HepG2 (cell line): ENCODE measurements around the gene PCNA. TPM values are rescaled to one million over a fixed set of nuclear protein-coding genes. Genes with fewer than 3 reads are reported as not detected.

Source experiments
- ATAC-seq: fragments of 200-7000 bp; cut with Tn5 transposase; 3 replicates; pipeline ENCODE4 v1.9.1; 2020; ENCODE audit warnings: mild to moderate bottlenecking, moderate library complexity
- BruUV-seq: library from RNA; stranded (reverse); fragments of 400-500 nt; replicated peaks from 2 replicates; lab custom pipeline; 2021; lab: Mats Ljungman, UMichigan
- CTCF ChIA-PET: fragments of 300-600 bp; formaldehyde crosslinking; extraction: SDS; loops from one replicate; lab custom pipeline; 2021; ENCODE audit warnings: low total read pairs, inconsistent platforms, low intra/inter-chr PET ratio; lab: Yijun Ruan, JAX
- POLR2A ChIA-PET: fragments of 350-600 bp; sonication (Branson Sonifier 250); formaldehyde crosslinking; loops from one replicate; lab custom pipeline; 2020; ENCODE audit warnings: antibody characterized with exemption, inconsistent platforms; lab: Yijun Ruan, JAX
- DNase-seq: peaks from one replicate; pipeline ENCODE4 v3.0.0-alpha.2; 2015; ENCODE audit warnings: low spot score
- FAIRE-seq: peaks from 3 replicates; lab custom pipeline; 2011; peaks lifted over from hg19 to GRCh38; lab: Jason Lieb, UNC
- H2AFZ ChIP-seq: one replicate; pipeline ENCODE4 v1.6.1; 2011; ENCODE audit warnings: low read length, inconsistent platforms
- H3K27ac ChIP-seq: fragments of 300-600 bp; 3 replicates; pipeline ENCODE4 v1.8.0; 2011; ENCODE audit warnings: mixed run types, mild to moderate bottlenecking, mixed read lengths, low read length, inconsistent platforms; ENCODE audit not compliant: insufficient read depth; ENCODE audit errors: extremely low read length
- H3K27me3 ChIP-seq, 2 experiments: fragments of 200-600 bp in 1 of 2; 2 replicates in 1 of 2; 3 replicates in 1 of 2; pipeline versions ENCODE4 v1.6.0 to v1.8.0; 2011; ENCODE audit warnings: low read length in 2 of 2, mild to moderate bottlenecking in 2 of 2, moderate library complexity in 2 of 2, inconsistent platforms in 1 of 2; ENCODE audit not compliant: insufficient read depth in 2 of 2, control insufficient read depth in 1 of 2
- H3K36me3 ChIP-seq, 2 experiments: fragments of 200-600 bp in 1 of 2; replicated peaks in 1 of 2; 2 replicates in 1 of 2; 3 replicates in 1 of 2; pipeline versions ENCODE4 v1.5.1 to v1.8.0; 2011; ENCODE audit warnings: low read length in 2 of 2, inconsistent platforms in 1 of 2; ENCODE audit not compliant: insufficient read depth in 2 of 2, control insufficient read depth in 1 of 2
- H3K4me1 ChIP-seq: 2 replicates; pipeline ENCODE4 v1.5.1; 2012; ENCODE audit warnings: low read length, inconsistent platforms; ENCODE audit not compliant: insufficient read depth
- H3K4me2 ChIP-seq: 2 replicates; pipeline ENCODE4 v1.6.0; 2011; ENCODE audit warnings: low read depth, low read length, inconsistent platforms
- H3K4me3 ChIP-seq, 3 experiments: fragments of 200-600 bp in 1 of 3; sonication (generic), shearing (Covaris generic) in 1 of 3; replicated peaks in 1 of 3; 2 replicates each; pipeline ENCODE4 v1.5.1; 2011 to 2016; ENCODE audit warnings: low read length in 3 of 3, inconsistent platforms in 2 of 3, low read depth in 2 of 3, mild to moderate bottlenecking in 2 of 3, control low read depth in 1 of 3, mixed read lengths in 1 of 3; ENCODE audit not compliant: insufficient read depth in 1 of 3
- H3K79me2 ChIP-seq: one replicate; pipeline ENCODE4 v1.6.1; 2011; ENCODE audit warnings: low read length, inconsistent platforms; ENCODE audit not compliant: insufficient read depth
- H3K9ac ChIP-seq: 2 replicates; pipeline ENCODE4 v1.6.0; 2011; ENCODE audit warnings: mild to moderate bottlenecking, low read depth, low read length, inconsistent platforms; ENCODE audit not compliant: insufficient read depth
- H3K9me3 ChIP-seq: 2 replicates; pipeline ENCODE4 v1.5.1; 2012; ENCODE audit warnings: mild to moderate bottlenecking, low read length
- H4K20me1 ChIP-seq: 2 replicates; pipeline ENCODE4 v1.6.0; 2011; ENCODE audit warnings: inconsistent platforms, mild to moderate bottlenecking, low read length, moderate library complexity; ENCODE audit not compliant: insufficient read depth
- CEBPB ChIP-seq: IDR thresholded peaks from 2 replicates; pipeline ENCODE4 v1.6.1; 2011; ENCODE audit warnings: low read depth, low read length, improper control_type of control experiment, borderline replicate concordance
- CHD2 ChIP-seq: IDR thresholded peaks from 2 replicates; pipeline ENCODE4 v1.6.1; 2011; ENCODE audit warnings: low read depth, low read length, improper control_type of control experiment
- HES4 ChIP-seq: sonication (generic); formaldehyde crosslinking; IDR thresholded peaks from 2 replicates; pipeline ENCODE4 v1.9.0; 2021; ENCODE audit warnings: mild to moderate bottlenecking, missing genetic modification reagents, borderline replicate concordance
- REXO4 ChIP-seq: sonication (generic); formaldehyde crosslinking; IDR thresholded peaks from 2 replicates; pipeline ENCODE4 v1.8.0; 2022; ENCODE audit warnings: missing genetic modification reagents, mild to moderate bottlenecking, borderline replicate concordance
- SP5 ChIP-seq: IDR thresholded peaks from 2 replicates; pipeline ENCODE4 v1.6.1; 2016; ENCODE audit warnings: low read depth, borderline replicate concordance
- SSRP1 ChIP-seq: IDR thresholded peaks from 2 replicates; pipeline ENCODE4 v1.6.1; 2016; ENCODE audit warnings: control low read depth
- ZBTB8A ChIP-seq: sonication (generic); formaldehyde crosslinking; IDR thresholded peaks from 2 replicates; pipeline ENCODE4 v1.4.0; 2020; ENCODE audit warnings: mild to moderate bottlenecking, low read depth, missing genetic modification reagents, borderline replicate concordance
- ZNF160 ChIP-seq: sonication (generic); formaldehyde crosslinking; IDR thresholded peaks from 2 replicates; pipeline ENCODE4 v1.8.0; 2022; ENCODE audit warnings: mild to moderate bottlenecking, inconsistent platforms, missing genetic modification reagents
- ZNF207 ChIP-seq: fragments of 450-650 bp; IDR thresholded peaks from 2 replicates; pipeline ENCODE4 v1.6.1; 2016; ENCODE audit warnings: antibody characterized with exemption, borderline replicate concordance
- ZNF263 ChIP-seq: sonication (generic); formaldehyde crosslinking; IDR thresholded peaks from 2 replicates; pipeline ENCODE4 v1.4.0; 2020; ENCODE audit warnings: missing genetic modification reagents
- ZNF331 ChIP-seq: sonication (generic); formaldehyde crosslinking; IDR thresholded peaks from 2 replicates; pipeline ENCODE4 v1.4.0; 2020; ENCODE audit warnings: missing genetic modification reagents
- ZNF713 ChIP-seq: sonication (generic); formaldehyde crosslinking; IDR thresholded peaks from 2 replicates; pipeline ENCODE4 v1.4.0; 2020; ENCODE audit warnings: mild to moderate bottlenecking, missing genetic modification reagents
- WGBS: methylation state at CpG from one replicate; pipeline ENCODE4 v1.1.6; 2017; ENCODE audit warnings: low lambda C conversion rate; 5-methylcytosine and 5-hydroxymethylcytosine counted together
- in situ Hi-C: cut with HindIII; loops from 2 replicates; pipeline ENCODE4 v1.10.0; 2017; ENCODE audit warnings: low pct_unique_long_range_greater_than_20kb; ENCODE audit not compliant: extremely low pct_ligation_motif_present
- intact Hi-C: fragments of 100-400 bp; cut with micrococcal nuclease; formaldehyde crosslinking; loops from one replicate; pipeline ENCODE4 v1.10.0; 2022; ENCODE audit not compliant: unreplicated experiment
- polyA plus RNA-seq, 8 experiments: library from polyadenylated mRNA; depleted of rRNA in 3 of 8; stranded (reverse) in 7 of 8; unstranded in 1 of 8; fragments of >200 nt; fragmentation: Illumina TruSeq in 4 of 8; extraction: Trizol in 4 of 8; gene quantifications; 2 replicates each; pipeline versions ENCODE4 v1.2.1 to v1.2.3, GENCODE V29; 2011 to 2016; ENCODE audit warnings: low read depth in 4 of 8, missing spikeins in 1 of 8, mixed read lengths in 1 of 8; ENCODE audit not compliant: insufficient read depth in 1 of 8
- total RNA-seq, 5 experiments: library from RNA; depleted of rRNA; stranded (reverse); fragments of >200 nt; fragmentation: Illumina TruSeq; extraction: Trizol; gene quantifications; 2 replicates each; pipeline ENCODE4 v1.2.3, GENCODE V29; 2016; ENCODE audit warnings: low read depth in 1 of 5
- TF ChIP-seq, protein P1 (sequence below): sonication (generic); formaldehyde crosslinking; IDR thresholded peaks from 2 replicates; pipeline ENCODE4 v1.4.0; 2020; ENCODE audit warnings: missing genetic modification reagents
- TF ChIP-seq, protein P2 (sequence below): sonication (generic); formaldehyde crosslinking; IDR thresholded peaks from 2 replicates; pipeline ENCODE4 v1.4.0; 2020; ENCODE audit warnings: missing genetic modification reagents

Gene PCNA
- total and polyA plus RNA-seq, 2 of the 13 experiments (the other 11 are each of a cell fraction or from before 2014, with no cell fraction given) = 229 to 655 TPM

DNA sequence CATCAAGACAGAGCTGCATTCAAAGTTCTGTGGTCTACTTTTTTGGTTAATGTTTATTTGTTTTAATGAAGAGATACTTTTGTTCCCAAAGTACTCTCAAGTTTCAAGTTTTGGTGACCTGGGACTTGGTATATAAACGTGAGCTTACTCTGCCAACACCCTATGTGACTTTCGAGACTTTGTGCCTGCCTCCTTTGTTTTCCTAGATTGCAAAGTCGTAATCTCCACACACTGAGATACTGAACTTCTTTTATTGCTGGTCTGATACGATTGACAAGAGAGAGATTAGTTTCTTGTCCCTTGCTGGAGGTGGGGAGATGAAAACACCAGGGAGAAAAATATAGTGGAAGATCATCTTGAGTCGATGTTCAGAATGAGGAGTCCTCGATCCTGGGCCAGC lies 27.9 kb downstream of the PCNA start:
- Histone ChIP-seq H3K9ac (no peak overlapping the region), H3K4me1 (no peaks in the 10 kb centered on the region), H2AFZ (no peak overlapping the region), H3K9me3 (no peaks in the 10 kb centered on the region), H3K79me2 (no peaks in the 10 kb centered on the region), H3K36me3 (peaks cover 2 to 8% of the 10 kb centered on the region in 2 experiments; a peak in 3 of 5 replicates), H3K4me3 (no peak overlapping the region), H4K20me1 (no peaks in the 10 kb centered on the region), H3K4me2 (no peak overlapping the region), H3K27me3 (no peaks in the 10 kb centered on the region), H3K27ac (no peak overlapping the region)
- no TSS peak for BruUV-seq
- 89% methylated on average over 6 of the region's 6 CpGs for WGBS
- no peak for FAIRE-seq
- TF ChIP-seq CEBPB (no peak), ZNF160 (CRISPR knock-in tag) (no peak), SSRP1 (CRISPR knock-in tag) (no peak), HES4 (CRISPR knock-in tag) (no peak), CHD2 (no peak), ZBTB8A (no peak), ZNF713 (CRISPR knock-in tag) (no peak), SP5 (CRISPR knock-in tag) (no peak), ZNF263 (CRISPR knock-in tag) (no peak), REXO4 (no peak), ZNF207 (no peak), ZNF331 (CRISPR knock-in tag) (no peak)
- TF ChIP-seq, protein P1, sequence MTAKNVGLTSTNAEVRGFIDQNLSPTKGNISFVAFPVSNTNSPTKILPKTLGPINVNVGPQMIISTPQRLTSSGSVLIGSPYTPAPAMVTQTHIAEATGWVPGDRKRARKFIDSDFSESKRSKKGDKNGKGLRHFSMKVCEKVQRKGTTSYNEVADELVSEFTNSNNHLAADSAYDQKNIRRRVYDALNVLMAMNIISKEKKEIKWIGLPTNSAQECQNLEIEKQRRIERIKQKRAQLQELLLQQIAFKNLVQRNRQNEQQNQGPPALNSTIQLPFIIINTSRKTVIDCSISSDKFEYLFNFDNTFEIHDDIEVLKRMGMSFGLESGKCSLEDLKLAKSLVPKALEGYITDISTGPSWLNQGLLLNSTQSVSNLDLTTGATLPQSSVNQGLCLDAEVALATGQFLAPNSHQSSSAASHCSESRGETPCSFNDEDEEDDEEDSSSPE (CRISPR knock-in tag) = no peak
- TF ChIP-seq, protein P2, sequence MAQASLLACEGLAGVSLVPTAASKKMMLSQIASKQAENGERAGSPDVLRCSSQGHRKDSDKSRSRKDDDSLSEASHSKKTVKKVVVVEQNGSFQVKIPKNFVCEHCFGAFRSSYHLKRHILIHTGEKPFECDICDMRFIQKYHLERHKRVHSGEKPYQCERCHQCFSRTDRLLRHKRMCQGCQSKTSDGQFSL (CRISPR knock-in tag) = no peak
- POLR2A ChIA-PET = interaction anchor here (1.3 to 1.6 kb wide), 3 partner anchors 12 to 35 kb away, joined by 3 to 6 read pairs (median 3); partner anchors contain the start of gene PCNA
- intact Hi-C loops = no loop called here
- CTCF ChIA-PET = no interaction called here
- in situ Hi-C loops = loop anchor here (10.0 kb wide), 1 partner anchor 487 kb away; no protein-coding TSS in a partner anchor
- ATAC-seq = no peak
- no peak for DNase-seq
